GM23338 (cell line): Measurements from ENCODE around the gene PID1.

Source experiments
- CREB1 ChIP-seq: fragments of 250-450 bp; sonication (Bioruptor Pico); IDR thresholded peaks from 2 replicates; pipeline ENCODE4 v1.5.0; 2020; ENCODE audit warnings: low read depth, mild to moderate bottlenecking, moderate library complexity
- EZH2 ChIP-seq: fragments of 200-600 bp; sonication (generic); IDR thresholded peaks from one replicate; pipeline ENCODE4 v1.8.0; 2017; ENCODE audit warnings: antibody characterized with exemption, mild to moderate bottlenecking, low read depth; ENCODE audit not compliant: unreplicated experiment
- EZH2phosphoT487 ChIP-seq: fragments of 200-600 bp; sonication (generic); IDR thresholded peaks from one replicate; pipeline ENCODE4 v1.8.1; 2018; ENCODE audit warnings: antibody characterized with exemption; ENCODE audit not compliant: unreplicated experiment
- JUNB ChIP-seq: IDR thresholded peaks from one replicate; pipeline ENCODE4 v1.6.1; 2016; ENCODE audit warnings: antibody characterized with exemption; ENCODE audit not compliant: unreplicated experiment
- NANOG ChIP-seq: IDR thresholded peaks from 2 replicates; pipeline ENCODE4 v1.6.1; 2016; ENCODE audit warnings: antibody characterized with exemption, borderline replicate concordance
- POLR2AphosphoS5 ChIP-seq: IDR thresholded peaks from 2 replicates; pipeline ENCODE4 v1.6.1; 2016; ENCODE audit warnings: antibody characterized with exemption, low read depth
- STAT1 ChIP-seq: IDR thresholded peaks from one replicate; pipeline ENCODE4 v1.6.1; 2016; ENCODE audit warnings: antibody characterized with exemption; ENCODE audit not compliant: unreplicated experiment
- ZNF114 ChIP-seq: fragments of 250-450 bp; sonication (Bioruptor Pico); IDR thresholded peaks from 2 replicates; pipeline ENCODE4 v1.5.0; 2020; ENCODE audit warnings: mild to moderate bottlenecking, moderate library complexity
- TF ChIP-seq, protein P1 (sequence below), 2 experiments: fragments of 200-600 bp in 1 of 2; sonication (generic) in 1 of 2; conservative IDR thresholded peaks; 2 replicates each; pipeline versions ENCODE4 v1.5.1 to v1.6.1; 2016 to 2017; ENCODE audit warnings: antibody characterized with exemption in 2 of 2, low read depth in 2 of 2, mild to moderate bottlenecking in 2 of 2, moderate library complexity in 1 of 2
- TF ChIP-seq, protein P2 (sequence below): IDR thresholded peaks from one replicate; pipeline ENCODE4 v1.6.1; 2018; ENCODE audit warnings: antibody characterized with exemption; ENCODE audit not compliant: unreplicated experiment
- TF ChIP-seq, protein P3 (sequence below): fragments of 250-450 bp; sonication (Bioruptor Pico); IDR thresholded peaks from 2 replicates; pipeline ENCODE4 v1.5.0; 2020; ENCODE audit warnings: mild to moderate bottlenecking, moderate library complexity

DNA sequence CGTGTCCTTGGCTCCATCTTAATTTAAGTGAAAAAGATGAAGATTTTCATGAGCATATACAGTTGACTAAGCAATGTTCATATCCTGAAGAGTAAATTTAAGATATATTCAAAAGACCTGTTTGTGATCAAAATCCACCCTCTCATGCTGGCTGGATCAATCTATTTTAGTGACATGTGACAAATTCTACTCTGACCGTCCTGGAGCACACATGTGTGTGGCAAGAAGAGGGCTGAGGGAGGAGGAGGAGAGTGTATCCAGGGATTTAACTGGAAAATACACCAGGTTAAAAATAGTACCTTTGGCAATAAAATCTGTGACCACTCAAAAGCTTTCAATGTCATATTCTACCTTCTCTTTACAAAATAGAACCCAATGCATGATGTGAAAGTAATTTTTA lies 228.7 kb downstream of the PID1 start:
- no peak for TF ChIP-seq CREB1 (CRISPR knock-in tag)
- TF ChIP-seq EZH2phosphoT487, result no peak
- TF ChIP-seq, protein P1, sequence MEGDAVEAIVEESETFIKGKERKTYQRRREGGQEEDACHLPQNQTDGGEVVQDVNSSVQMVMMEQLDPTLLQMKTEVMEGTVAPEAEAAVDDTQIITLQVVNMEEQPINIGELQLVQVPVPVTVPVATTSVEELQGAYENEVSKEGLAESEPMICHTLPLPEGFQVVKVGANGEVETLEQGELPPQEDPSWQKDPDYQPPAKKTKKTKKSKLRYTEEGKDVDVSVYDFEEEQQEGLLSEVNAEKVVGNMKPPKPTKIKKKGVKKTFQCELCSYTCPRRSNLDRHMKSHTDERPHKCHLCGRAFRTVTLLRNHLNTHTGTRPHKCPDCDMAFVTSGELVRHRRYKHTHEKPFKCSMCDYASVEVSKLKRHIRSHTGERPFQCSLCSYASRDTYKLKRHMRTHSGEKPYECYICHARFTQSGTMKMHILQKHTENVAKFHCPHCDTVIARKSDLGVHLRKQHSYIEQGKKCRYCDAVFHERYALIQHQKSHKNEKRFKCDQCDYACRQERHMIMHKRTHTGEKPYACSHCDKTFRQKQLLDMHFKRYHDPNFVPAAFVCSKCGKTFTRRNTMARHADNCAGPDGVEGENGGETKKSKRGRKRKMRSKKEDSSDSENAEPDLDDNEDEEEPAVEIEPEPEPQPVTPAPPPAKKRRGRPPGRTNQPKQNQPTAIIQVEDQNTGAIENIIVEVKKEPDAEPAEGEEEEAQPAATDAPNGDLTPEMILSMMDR (conservative IDR thresholded peaks at IDR 0.05; ENCODE audit: low read depth in 2 of 2), result no peak
- no peak for TF ChIP-seq POLR2AphosphoS5
- TF ChIP-seq EZH2, result no peak
- TF ChIP-seq, protein P2, sequence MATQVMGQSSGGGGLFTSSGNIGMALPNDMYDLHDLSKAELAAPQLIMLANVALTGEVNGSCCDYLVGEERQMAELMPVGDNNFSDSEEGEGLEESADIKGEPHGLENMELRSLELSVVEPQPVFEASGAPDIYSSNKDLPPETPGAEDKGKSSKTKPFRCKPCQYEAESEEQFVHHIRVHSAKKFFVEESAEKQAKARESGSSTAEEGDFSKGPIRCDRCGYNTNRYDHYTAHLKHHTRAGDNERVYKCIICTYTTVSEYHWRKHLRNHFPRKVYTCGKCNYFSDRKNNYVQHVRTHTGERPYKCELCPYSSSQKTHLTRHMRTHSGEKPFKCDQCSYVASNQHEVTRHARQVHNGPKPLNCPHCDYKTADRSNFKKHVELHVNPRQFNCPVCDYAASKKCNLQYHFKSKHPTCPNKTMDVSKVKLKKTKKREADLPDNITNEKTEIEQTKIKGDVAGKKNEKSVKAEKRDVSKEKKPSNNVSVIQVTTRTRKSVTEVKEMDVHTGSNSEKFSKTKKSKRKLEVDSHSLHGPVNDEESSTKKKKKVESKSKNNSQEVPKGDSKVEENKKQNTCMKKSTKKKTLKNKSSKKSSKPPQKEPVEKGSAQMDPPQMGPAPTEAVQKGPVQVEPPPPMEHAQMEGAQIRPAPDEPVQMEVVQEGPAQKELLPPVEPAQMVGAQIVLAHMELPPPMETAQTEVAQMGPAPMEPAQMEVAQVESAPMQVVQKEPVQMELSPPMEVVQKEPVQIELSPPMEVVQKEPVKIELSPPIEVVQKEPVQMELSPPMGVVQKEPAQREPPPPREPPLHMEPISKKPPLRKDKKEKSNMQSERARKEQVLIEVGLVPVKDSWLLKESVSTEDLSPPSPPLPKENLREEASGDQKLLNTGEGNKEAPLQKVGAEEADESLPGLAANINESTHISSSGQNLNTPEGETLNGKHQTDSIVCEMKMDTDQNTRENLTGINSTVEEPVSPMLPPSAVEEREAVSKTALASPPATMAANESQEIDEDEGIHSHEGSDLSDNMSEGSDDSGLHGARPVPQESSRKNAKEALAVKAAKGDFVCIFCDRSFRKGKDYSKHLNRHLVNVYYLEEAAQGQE, result no peak
- no peak for TF ChIP-seq ZNF114
- TF ChIP-seq STAT1, result no peak
- TF ChIP-seq NANOG, result no peak
- no peak for TF ChIP-seq JUNB
- TF ChIP-seq, protein P3, sequence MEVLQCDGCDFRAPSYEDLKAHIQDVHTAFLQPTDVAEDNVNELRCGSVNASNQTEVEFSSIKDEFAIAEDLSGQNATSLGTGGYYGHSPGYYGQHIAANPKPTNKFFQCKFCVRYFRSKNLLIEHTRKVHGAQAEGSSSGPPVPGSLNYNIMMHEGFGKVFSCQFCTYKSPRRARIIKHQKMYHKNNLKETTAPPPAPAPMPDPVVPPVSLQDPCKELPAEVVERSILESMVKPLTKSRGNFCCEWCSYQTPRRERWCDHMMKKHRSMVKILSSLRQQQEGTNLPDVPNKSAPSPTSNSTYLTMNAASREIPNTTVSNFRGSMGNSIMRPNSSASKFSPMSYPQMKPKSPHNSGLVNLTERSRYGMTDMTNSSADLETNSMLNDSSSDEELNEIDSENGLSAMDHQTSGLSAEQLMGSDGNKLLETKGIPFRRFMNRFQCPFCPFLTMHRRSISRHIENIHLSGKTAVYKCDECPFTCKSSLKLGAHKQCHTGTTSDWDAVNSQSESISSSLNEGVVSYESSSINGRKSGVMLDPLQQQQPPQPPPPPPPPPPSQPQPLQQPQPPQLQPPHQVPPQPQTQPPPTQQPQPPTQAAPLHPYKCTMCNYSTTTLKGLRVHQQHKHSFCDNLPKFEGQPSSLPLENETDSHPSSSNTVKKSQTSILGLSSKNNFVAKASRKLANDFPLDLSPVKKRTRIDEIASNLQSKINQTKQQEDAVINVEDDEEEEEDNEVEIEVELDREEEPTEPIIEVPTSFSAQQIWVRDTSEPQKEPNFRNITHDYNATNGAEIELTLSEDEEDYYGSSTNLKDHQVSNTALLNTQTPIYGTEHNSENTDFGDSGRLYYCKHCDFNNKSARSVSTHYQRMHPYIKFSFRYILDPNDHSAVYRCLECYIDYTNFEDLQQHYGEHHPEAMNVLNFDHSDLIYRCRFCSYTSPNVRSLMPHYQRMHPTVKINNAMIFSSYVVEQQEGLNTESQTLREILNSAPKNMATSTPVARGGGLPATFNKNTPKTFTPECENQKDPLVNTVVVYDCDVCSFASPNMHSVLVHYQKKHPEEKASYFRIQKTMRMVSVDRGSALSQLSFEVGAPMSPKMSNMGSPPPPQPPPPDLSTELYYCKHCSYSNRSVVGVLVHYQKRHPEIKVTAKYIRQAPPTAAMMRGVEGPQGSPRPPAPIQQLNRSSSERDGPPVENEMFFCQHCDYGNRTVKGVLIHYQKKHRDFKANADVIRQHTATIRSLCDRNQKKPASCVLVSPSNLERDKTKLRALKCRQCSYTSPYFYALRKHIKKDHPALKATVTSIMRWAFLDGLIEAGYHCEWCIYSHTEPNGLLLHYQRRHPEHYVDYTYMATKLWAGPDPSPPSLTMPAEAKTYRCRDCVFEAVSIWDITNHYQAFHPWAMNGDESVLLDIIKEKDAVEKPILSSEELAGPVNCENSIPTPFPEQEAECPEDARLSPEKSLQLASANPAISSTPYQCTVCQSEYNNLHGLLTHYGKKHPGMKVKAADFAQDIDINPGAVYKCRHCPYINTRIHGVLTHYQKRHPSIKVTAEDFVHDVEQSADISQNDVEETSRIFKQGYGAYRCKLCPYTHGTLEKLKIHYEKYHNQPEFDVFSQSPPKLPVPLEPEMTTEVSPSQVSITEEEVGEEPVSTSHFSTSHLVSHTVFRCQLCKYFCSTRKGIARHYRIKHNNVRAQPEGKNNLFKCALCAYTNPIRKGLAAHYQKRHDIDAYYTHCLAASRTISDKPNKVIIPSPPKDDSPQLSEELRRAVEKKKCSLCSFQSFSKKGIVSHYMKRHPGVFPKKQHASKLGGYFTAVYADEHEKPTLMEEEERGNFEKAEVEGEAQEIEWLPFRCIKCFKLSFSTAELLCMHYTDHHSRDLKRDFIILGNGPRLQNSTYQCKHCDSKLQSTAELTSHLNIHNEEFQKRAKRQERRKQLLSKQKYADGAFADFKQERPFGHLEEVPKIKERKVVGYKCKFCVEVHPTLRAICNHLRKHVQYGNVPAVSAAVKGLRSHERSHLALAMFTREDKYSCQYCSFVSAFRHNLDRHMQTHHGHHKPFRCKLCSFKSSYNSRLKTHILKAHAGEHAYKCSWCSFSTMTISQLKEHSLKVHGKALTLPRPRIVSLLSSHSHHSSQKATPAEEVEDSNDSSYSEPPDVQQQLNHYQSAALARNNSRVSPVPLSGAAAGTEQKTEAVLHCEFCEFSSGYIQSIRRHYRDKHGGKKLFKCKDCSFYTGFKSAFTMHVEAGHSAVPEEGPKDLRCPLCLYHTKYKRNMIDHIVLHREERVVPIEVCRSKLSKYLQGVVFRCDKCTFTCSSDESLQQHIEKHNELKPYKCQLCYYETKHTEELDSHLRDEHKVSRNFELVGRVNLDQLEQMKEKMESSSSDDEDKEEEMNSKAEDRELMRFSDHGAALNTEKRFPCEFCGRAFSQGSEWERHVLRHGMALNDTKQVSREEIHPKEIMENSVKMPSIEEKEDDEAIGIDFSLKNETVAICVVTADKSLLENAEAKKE (CRISPR knock-in tag), result no peak
